Esophagus muscularis mucosa (tissue), 4 donors: ENCODE measurements around the gene STYXL1. TPM values are rescaled to one million over a fixed set of nuclear protein-coding genes. Genes with fewer than 3 reads are reported as not detected.

Source experiments
- DNase-seq: peaks from one replicate; pipeline ENCODE4 v3.0.0-alpha.2; 2017; ENCODE audit errors: extremely low spot score
- H3K27ac ChIP-seq, 4 donors: fragments of 200-600 bp; sonication (generic); replicated peaks in 1 of 4; 1 replicate in 3 of 4; 2 replicates in 1 of 4; pipeline ENCODE4 v1.5.1; 2016 to 2019; ENCODE audit warnings: mild to moderate bottlenecking in 1 of 4
- H3K27me3 ChIP-seq, 4 donors: fragments of 200-600 bp; sonication (generic); one replicate each; pipeline versions ENCODE4 v1.5.1 to v1.6.0; 2016 to 2019
- H3K36me3 ChIP-seq, 4 donors: fragments of 200-600 bp; sonication (generic); one replicate each; pipeline ENCODE4 v1.5.1; 2016 to 2019
- H3K4me1 ChIP-seq, 4 donors: fragments of 200-600 bp; sonication (generic); one replicate each; pipeline ENCODE4 v1.5.1; 2016 to 2019
- H3K4me3 ChIP-seq, 4 donors: fragments of 200-600 bp; sonication (generic); 1 replicate in 2 of 4; 2 replicates in 2 of 4; pipeline ENCODE4 v1.5.1; 2016 to 2019; ENCODE audit warnings: mild to moderate bottlenecking in 4 of 4, moderate library complexity in 1 of 4
- H3K9me3 ChIP-seq, 4 donors: fragments of 200-600 bp; sonication (generic); 1 replicate in 3 of 4; 2 replicates in 1 of 4; pipeline ENCODE4 v1.5.1; 2016 to 2019
- CTCF ChIP-seq, 3 experiments: fragments of 200-600 bp in 2 of 3; fragments of 450-650 bp in 1 of 3; sonication (generic) in 2 of 3; IDR thresholded peaks; one replicate each; pipeline ENCODE4 v1.5.1; 2017 to 2019; ENCODE audit warnings: antibody characterized with exemption in 3 of 3, mild to moderate bottlenecking in 2 of 3, moderate library complexity in 1 of 3
- EP300 ChIP-seq: sonication (generic); formaldehyde crosslinking; IDR thresholded peaks from one replicate; pipeline ENCODE4 v1.6.1; 2017; ENCODE audit warnings: antibody characterized with exemption
- POLR2A ChIP-seq: fragments of 450-650 bp; IDR thresholded peaks from one replicate; pipeline ENCODE4 v1.6.1; 2017; ENCODE audit warnings: antibody characterized with exemption, moderate library complexity, mild to moderate bottlenecking, low read depth
- POLR2AphosphoS5 ChIP-seq, 2 donors: sonication (generic); formaldehyde crosslinking; IDR thresholded peaks; one replicate each; pipeline ENCODE4 v1.6.1; 2017; ENCODE audit warnings: antibody characterized with exemption in 2 of 2
- WGBS: methylation state at CpG from one replicate; pipeline ENCODE4 v1.1.5; 2018; 5-methylcytosine and 5-hydroxymethylcytosine counted together
- intact Hi-C: fragments of 100-400 bp; cut with DNase I; formaldehyde crosslinking; loops from one replicate; pipeline ENCODE4 v1.15.1; 2023
- total RNA-seq, 4 donors: library from RNA; depleted of rRNA; stranded (reverse); fragments of >200 nt; gene quantifications; one replicate each; pipeline versions ENCODE4 v1.1.0 to v1.2.1, GENCODE V29; 2016

Gene STYXL1
- total RNA-seq, 4 donors from 2014 or later, result 13.9 to 20.0 (median 17.9) TPM

- intact Hi-C loops, result loop anchor here (5.0 kb wide), 1 partner anchor 48 kb away; the partner anchor contains the start of gene POR
- peaks cover 55 to 76% (median 71%) of the 10 kb centered on the region in 4 donors for H3K4me1 ChIP-seq
- H3K27ac ChIP-seq, result peak overlapping the region; percentile 83 to 93 (median 85)
- peak overlapping the region in 2 of 4 donors; percentile 33 to 36 for H3K4me3 ChIP-seq
- H3K9me3 ChIP-seq, result no peaks in the 10 kb centered on the region
- WGBS, result 86% methylated on average over 10 of the region's 13 CpGs
- H3K27me3 ChIP-seq, result no peaks in the 10 kb centered on the region
- peaks cover 0 to 8% (median 2%) of the 10 kb centered on the region in 4 donors for H3K36me3 ChIP-seq
- TF ChIP-seq POLR2AphosphoS5 (IDR thresholded peaks at IDR 0.05) (no peak), EP300 (no peak), POLR2A (no peak), CTCF (IDR thresholded peaks at IDR 0.05) (no peak)
- no peak for DNase-seq
These were observed 82.2 kb downstream of the STYXL1 start for GRCh38 chr7:75965617-75966016.

- 73% methylated on average over 9 of the region's 9 CpGs for WGBS
- intact Hi-C loops, result no loop called here
- peak overlapping the region; percentile 41 to 93 (median 58) for H3K27ac ChIP-seq
- peaks cover 40 to 63% (median 56%) of the 10 kb centered on the region in 4 donors for H3K4me1 ChIP-seq
- peaks cover 4 to 24% (median 19%) of the 10 kb centered on the region in 4 donors for H3K36me3 ChIP-seq
- DNase-seq, result no peak
- TF ChIP-seq POLR2A (no peak), POLR2AphosphoS5 (IDR thresholded peaks at IDR 0.05) (no peak), CTCF (IDR thresholded peaks at IDR 0.05) (no peak), EP300 (no peak)
- no peaks in the 10 kb centered on the region for H3K27me3 ChIP-seq
- no peaks in the 10 kb centered on the region for H3K9me3 ChIP-seq
- no peak overlapping the region for H3K4me3 ChIP-seq
These were observed 84.3 kb downstream of the STYXL1 start for GRCh38 chr7:75963381-75963995.

- H3K27me3 ChIP-seq, result no peaks in the 10 kb centered on the region
- H3K4me3 ChIP-seq, result no peak overlapping the region
- 63% methylated on average over 18 of the region's 18 CpGs for WGBS
- peak overlapping the region; percentile 41 to 93 (median 58) for H3K27ac ChIP-seq
- intact Hi-C loops, result no loop called here
- no peak for DNase-seq
- H3K9me3 ChIP-seq, result no peaks in the 10 kb centered on the region
- TF ChIP-seq POLR2AphosphoS5 (IDR thresholded peaks at IDR 0.05) (peak; percentile 22 to 33), CTCF (IDR thresholded peaks at IDR 0.05) (no peak)
- H3K36me3 ChIP-seq, result peaks cover 11 to 31% (median 26%) of the 10 kb centered on the region in 4 donors
- H3K4me1 ChIP-seq, result peaks cover 33 to 56% (median 49%) of the 10 kb centered on the region in 4 donors
These were observed 85.0 kb downstream of the STYXL1 start for GRCh38 chr7:75962607-75963380.

- DNase-seq, result no peak
- peaks cover 17 to 41% (median 34%) of the 10 kb centered on the region in 4 donors for H3K4me1 ChIP-seq
- no peak overlapping the region for H3K4me3 ChIP-seq
- no peak overlapping the region for H3K27ac ChIP-seq
- H3K36me3 ChIP-seq, result peaks cover 18 to 47% (median 42%) of the 10 kb centered on the region in 4 donors
- H3K9me3 ChIP-seq, result no peaks in the 10 kb centered on the region
- intact Hi-C loops, result no loop called here
- no peaks in the 10 kb centered on the region for H3K27me3 ChIP-seq
- 92% methylated on average over 7 of the region's 7 CpGs for WGBS
- TF ChIP-seq POLR2A, result no peak
- no peak for TF ChIP-seq EP300
These were observed 86.6 kb downstream of the STYXL1 start for GRCh38 chr7:75961218-75961617.

GRCh38 chr7:75960372-75960771, 87.4 kb downstream of the STYXL1 start:
- WGBS, result 89% methylated on average over 6 of the region's 6 CpGs
- no peak for DNase-seq
- Histone ChIP-seq H3K4me3 (no peak overlapping the region), H3K36me3 (peaks cover 26 to 55% (median 50%) of the 10 kb centered on the region in 4 donors), H3K4me1 (peaks cover 9 to 32% (median 26%) of the 10 kb centered on the region in 4 donors), H3K9me3 (no peaks in the 10 kb centered on the region), H3K27me3 (no peaks in the 10 kb centered on the region), H3K27ac (no peak overlapping the region)
- TF ChIP-seq POLR2AphosphoS5 (IDR thresholded peaks at IDR 0.05) (no peak), CTCF (IDR thresholded peaks at IDR 0.05) (no peak), POLR2A (no peak), EP300 (no peak)
- intact Hi-C loops, result no loop called here
